PC-3 (cell line): ENCODE results near the gene DNAAF5. TPM values are rescaled to one million over a fixed set of nuclear protein-coding genes. Genes with fewer than 3 reads are reported as not detected.

Experiments
- ATAC-seq: fragments of 200-7000 bp; cut with Tn5 transposase; 2 replicates; pipeline ENCODE4 v1.9.1; 2020; ENCODE audit warnings: mild to moderate bottlenecking, moderate library complexity
- BruUV-seq: library from RNA; stranded (reverse); fragments of 400-500 nt; replicated peaks from 2 replicates; lab custom pipeline; 2021; lab: Mats Ljungman, UMichigan
- CTCF ChIA-PET: fragments of 300-600 bp; sonication (Branson Sonifier 250); formaldehyde crosslinking; loops from one replicate; lab custom pipeline; 2022; ENCODE audit warnings: antibody characterized with exemption; lab: Charles Lee
- POLR2A ChIA-PET: fragments of 300-600 bp; sonication (Branson Sonifier 250); formaldehyde crosslinking; loops from one replicate; lab custom pipeline; 2022; ENCODE audit warnings: antibody characterized with exemption; ENCODE audit not compliant: unreplicated experiment; lab: Charles Lee
- DNase-seq: peaks from one replicate; pipeline ENCODE4 v3.0.0-alpha.2; 2015
- H2AFZ ChIP-seq: fragments of 300-600 bp; sonication (generic); 2 replicates; pipeline ENCODE4 v1.6.0; 2016; ENCODE audit warnings: antibody characterized with exemption, low read length
- H3F3A ChIP-seq: fragments of 300-600 bp; sonication (generic); one replicate; pipeline ENCODE4 v1.6.0; 2017; ENCODE audit warnings: antibody characterized with exemption, low read length, control low read depth, mild to moderate bottlenecking; ENCODE audit not compliant: unreplicated experiment
- H3K27ac ChIP-seq: fragments of 300-600 bp; sonication (generic); 2 replicates; pipeline ENCODE4 v1.5.1; 2016; ENCODE audit warnings: mild to moderate bottlenecking, low read length
- H3K27me3 ChIP-seq: fragments of 300-600 bp; sonication (generic); 2 replicates; pipeline ENCODE4 v1.6.1; 2016; ENCODE audit warnings: low read length, mixed read lengths
- H3K36me3 ChIP-seq: fragments of 300-600 bp; sonication (generic); 2 replicates; pipeline ENCODE4 v1.6.1; 2016; ENCODE audit warnings: low read depth, mixed run types, low read length, mixed read lengths
- H3K4me1 ChIP-seq: fragments of 300-600 bp; sonication (generic); 2 replicates; pipeline ENCODE4 v1.5.1; 2016; ENCODE audit warnings: low read length; ENCODE audit not compliant: insufficient read depth
- H3K4me2 ChIP-seq: fragments of 300-600 bp; sonication (generic); 2 replicates; pipeline ENCODE4 v1.6.0; 2016; ENCODE audit warnings: low read length
- H3K4me3 ChIP-seq: fragments of 300-600 bp; sonication (generic); 2 replicates; pipeline ENCODE4 v1.5.1; 2016; ENCODE audit warnings: mild to moderate bottlenecking, low read length, mixed read lengths
- H3K79me2 ChIP-seq: fragments of 300-600 bp; sonication (generic); 2 replicates; pipeline ENCODE4 v1.6.1; 2017; ENCODE audit warnings: low read length, mixed read lengths
- H3K9ac ChIP-seq: fragments of 300-600 bp; sonication (generic); 2 replicates; pipeline ENCODE4 v1.6.0; 2016; ENCODE audit warnings: mild to moderate bottlenecking, low read length
- H3K9me2 ChIP-seq: fragments of 300-600 bp; sonication (generic); replicated peaks from 2 replicates; pipeline ENCODE4 v1.6.1; 2016; ENCODE audit warnings: mixed run types, low read length, mixed read lengths
- H3K9me3 ChIP-seq: fragments of 300-600 bp; sonication (generic); 2 replicates; pipeline ENCODE4 v1.6.1; 2016; ENCODE audit warnings: low read length, mixed read lengths
- H4K20me1 ChIP-seq: fragments of 300-600 bp; sonication (generic); 2 replicates; pipeline ENCODE4 v1.6.1; 2016; ENCODE audit warnings: low read length, mixed read lengths
- CTCF ChIP-seq: fragments of 300-600 bp; sonication (generic); conservative IDR thresholded peaks from 2 replicates; pipeline ENCODE4 v1.5.1; 2017; ENCODE audit warnings: antibody characterized with exemption, low read depth, mild to moderate bottlenecking, low read length
- EZH2 ChIP-seq: fragments of 300-600 bp; sonication (generic); IDR thresholded peaks from one replicate; pipeline ENCODE4 v1.6.1; 2017; ENCODE audit warnings: antibody characterized with exemption, mild to moderate bottlenecking, low read length; ENCODE audit not compliant: unreplicated experiment
- EZH2phosphoT487 ChIP-seq: fragments of 300-600 bp; sonication (generic); IDR thresholded peaks from 2 replicates; pipeline ENCODE4 v1.6.1; 2018; ENCODE audit warnings: mild to moderate bottlenecking, antibody characterized with exemption, low read length, borderline replicate concordance
- intact Hi-C: fragments of 100-400 bp; cut with micrococcal nuclease; formaldehyde crosslinking; loops from 2 replicates; pipeline ENCODE4 v1.9.0; 2023
- total RNA-seq: library from RNA; depleted of rRNA; stranded (reverse); fragments of >200 nt; gene quantifications from 2 replicates; pipeline ENCODE4 v1.2.3, GENCODE V29; 2014

DNAAF5 gene
- total RNA-seq, 1 experiment from 2014 or later: 66.3 TPM

- Histone ChIP-seq H3K27ac (no peak overlapping the region), H3K79me2 (peaks cover 28% of the 10 kb centered on the region; the same call in 1 of the 2 replicates), H3K27me3 (no peaks in the 10 kb centered on the region), H4K20me1 (no peaks in the 10 kb centered on the region), H2AFZ (no peak overlapping the region), H3K4me2 (no peak overlapping the region), H3K9me3 (no peaks in the 10 kb centered on the region), H3K4me3 (no peak overlapping the region), H3K36me3 (peaks cover 10% of the 10 kb centered on the region), H3K9me2 (no peaks in the 10 kb centered on the region), H3K9ac (no peak overlapping the region), H3F3A (no peaks in the 10 kb centered on the region), H3K4me1 (no peaks in the 10 kb centered on the region)
- TF ChIP-seq EZH2phosphoT487: no peak
- no peak for ATAC-seq
- CTCF ChIA-PET: no interaction called here
- intact Hi-C loops: no loop called here
- POLR2A ChIA-PET: no interaction called here
- no peak for DNase-seq
- BruUV-seq: no TSS peak
Observed at GRCh38 chr7:744854-745430, 18.4 kb downstream of the DNAAF5 start.

- peaks cover 12% of the 10 kb centered on the region for H3K36me3 ChIP-seq
- no peaks in the 10 kb centered on the region for H3K9me3 ChIP-seq
- H3F3A ChIP-seq: no peaks in the 10 kb centered on the region
- no peak overlapping the region for H3K4me2 ChIP-seq
- no peaks in the 10 kb centered on the region for H3K27me3 ChIP-seq
- CTCF ChIA-PET: no interaction called here
- intact Hi-C loops: no loop called here
- no TSS peak for BruUV-seq
- H3K4me3 ChIP-seq: no peak overlapping the region
- TF ChIP-seq CTCF: no peak
- TF ChIP-seq EZH2phosphoT487: no peak
- no peak overlapping the region for H2AFZ ChIP-seq
- H4K20me1 ChIP-seq: no peaks in the 10 kb centered on the region
- peaks cover 24% of the 10 kb centered on the region; the same call in 1 of the 2 replicates for H3K79me2 ChIP-seq
- no peaks in the 10 kb centered on the region for H3K4me1 ChIP-seq
- no peak overlapping the region for H3K27ac ChIP-seq
- POLR2A ChIA-PET: no interaction called here
- no peaks in the 10 kb centered on the region for H3K9me2 ChIP-seq
- ATAC-seq: no peak
- no peak overlapping the region for H3K9ac ChIP-seq
- DNase-seq: no peak
Observed at GRCh38 chr7:745431-746154, 19.1 kb downstream of the DNAAF5 start.

- DNase-seq (no peak), ATAC-seq (no peak)
- Histone ChIP-seq H3K4me3 (no peak overlapping the region), H3K79me2 (peaks cover 24% of the 10 kb centered on the region; the same call in 1 of the 2 replicates), H3K4me2 (no peak overlapping the region), H3K9me2 (no peaks in the 10 kb centered on the region), H3K9me3 (no peaks in the 10 kb centered on the region), H3K27ac (no peak overlapping the region), H4K20me1 (no peaks in the 10 kb centered on the region), H3K36me3 (peaks cover 12% of the 10 kb centered on the region), H3K27me3 (no peaks in the 10 kb centered on the region), H3K4me1 (no peaks in the 10 kb centered on the region), H2AFZ (no peak overlapping the region), H3K9ac (no peak overlapping the region), H3F3A (no peaks in the 10 kb centered on the region)
- BruUV-seq: no TSS peak
- TF ChIP-seq EZH2phosphoT487 (no peak), EZH2 (no peak), CTCF (no peak)
- ChIA-PET POLR2A (no interaction called here), CTCF (no interaction called here)
- intact Hi-C loops: no loop called here
Observed at GRCh38 chr7:746155-747061, 19.9 kb downstream of the DNAAF5 start.
